ENCODE results near the gene TACC3.

TACC3 gene

DNA sequence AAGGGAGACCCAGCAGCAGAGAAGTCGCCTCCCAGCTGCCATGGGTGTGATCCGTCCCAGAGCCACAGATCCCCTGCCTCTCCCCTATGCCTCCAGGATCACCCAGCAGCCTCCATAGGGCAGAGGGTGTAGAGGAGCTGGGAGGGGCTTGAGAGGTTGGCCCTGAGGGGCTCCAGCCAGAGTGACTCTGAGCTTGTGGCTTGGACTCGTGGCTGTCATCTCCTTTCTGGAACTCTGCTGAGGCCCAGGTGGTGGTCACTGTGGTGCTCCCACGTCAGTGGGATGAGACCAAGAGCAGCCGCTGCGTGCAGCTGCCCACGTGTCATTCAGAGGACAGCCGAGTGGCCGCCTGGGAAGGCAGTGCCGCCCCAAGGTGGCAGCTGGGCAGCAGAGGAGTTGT lies 4.2 kb downstream of the TACC3 start:
- DNase-seq = no peak

DNA sequence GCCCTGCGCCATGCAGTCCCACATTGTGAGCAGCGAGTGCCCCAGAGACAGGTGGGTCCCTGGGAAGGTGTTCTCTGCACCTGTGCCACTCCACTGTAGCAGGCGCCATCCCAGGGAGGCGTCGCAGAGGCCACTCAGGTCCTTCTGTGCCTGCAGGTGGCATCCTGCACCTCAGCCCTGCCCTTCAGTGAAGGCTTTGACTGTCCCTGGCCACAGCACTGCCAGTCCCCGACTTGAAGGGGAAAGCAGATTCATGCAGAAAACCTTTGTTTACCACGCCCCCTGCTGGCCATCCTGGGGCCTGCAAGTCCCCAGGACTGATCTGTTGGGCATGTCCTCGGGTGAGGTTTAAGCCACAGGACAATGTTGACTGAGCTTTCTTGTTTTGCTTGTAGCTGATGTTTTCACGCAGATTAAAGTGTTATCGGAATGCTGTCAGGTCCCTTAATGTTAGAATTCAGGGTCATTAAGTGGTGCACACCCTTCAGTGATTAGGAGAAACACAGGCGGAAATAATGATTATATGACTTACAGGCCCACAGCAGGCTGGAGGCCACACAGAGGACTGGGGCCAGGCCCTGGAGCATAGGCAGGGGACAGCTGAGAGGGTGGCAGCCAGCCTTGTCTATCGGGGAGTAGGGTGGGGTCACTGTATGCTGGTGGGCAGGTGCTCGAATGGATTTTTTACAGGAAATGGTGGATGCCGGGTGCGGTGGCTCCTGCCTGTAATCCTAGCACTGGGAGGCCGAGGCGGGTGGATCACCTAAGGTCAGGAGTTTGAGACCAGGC lies 5.0 kb downstream of the TACC3 start:
- peak; percentile 80 for DNase-seq

DNA sequence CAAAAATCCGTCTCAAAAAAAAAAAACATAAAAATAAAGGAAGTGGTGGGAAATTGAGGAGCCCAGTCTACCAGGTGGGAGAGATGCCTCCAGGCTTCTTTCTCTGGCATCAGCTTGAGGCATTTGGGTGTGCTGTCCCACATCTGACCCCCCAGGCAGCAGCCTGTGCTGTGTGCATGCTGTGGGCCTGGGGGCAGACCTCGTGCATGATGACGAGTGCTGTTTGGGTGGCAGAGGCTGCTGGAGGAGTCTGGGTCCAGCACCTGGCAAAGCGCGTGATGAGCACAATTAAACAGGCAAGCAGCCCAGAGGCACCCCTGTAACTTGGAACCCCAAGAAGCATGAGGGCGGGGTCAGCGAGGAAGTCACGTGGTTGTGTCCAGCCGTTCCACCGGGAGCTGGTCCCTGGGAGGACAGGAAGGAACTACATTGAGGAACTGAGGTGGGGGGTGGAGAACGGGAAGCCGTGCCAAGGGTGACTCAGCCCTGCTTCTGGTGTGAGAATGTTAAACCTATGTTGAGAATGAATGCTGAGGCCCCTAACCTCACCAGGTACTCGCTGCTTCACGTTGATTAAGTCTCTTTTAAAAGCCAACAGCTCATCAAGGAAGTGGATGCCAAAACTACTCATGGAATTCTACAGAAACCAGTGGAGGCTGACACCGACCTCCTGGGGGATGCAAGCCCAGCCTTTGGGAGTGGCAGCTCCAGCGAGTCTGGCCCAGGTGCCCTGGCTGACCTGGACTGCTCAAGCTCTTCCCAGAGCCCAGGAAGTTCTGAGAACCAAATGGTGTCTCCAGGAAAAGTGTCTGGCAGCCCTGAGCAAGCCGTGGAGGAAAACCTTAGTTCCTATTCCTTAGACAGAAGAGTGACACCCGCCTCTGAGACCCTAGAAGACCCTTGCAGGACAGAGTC lies 6.1 kb downstream of the TACC3 start:
- DNase-seq = no peak

DNA sequence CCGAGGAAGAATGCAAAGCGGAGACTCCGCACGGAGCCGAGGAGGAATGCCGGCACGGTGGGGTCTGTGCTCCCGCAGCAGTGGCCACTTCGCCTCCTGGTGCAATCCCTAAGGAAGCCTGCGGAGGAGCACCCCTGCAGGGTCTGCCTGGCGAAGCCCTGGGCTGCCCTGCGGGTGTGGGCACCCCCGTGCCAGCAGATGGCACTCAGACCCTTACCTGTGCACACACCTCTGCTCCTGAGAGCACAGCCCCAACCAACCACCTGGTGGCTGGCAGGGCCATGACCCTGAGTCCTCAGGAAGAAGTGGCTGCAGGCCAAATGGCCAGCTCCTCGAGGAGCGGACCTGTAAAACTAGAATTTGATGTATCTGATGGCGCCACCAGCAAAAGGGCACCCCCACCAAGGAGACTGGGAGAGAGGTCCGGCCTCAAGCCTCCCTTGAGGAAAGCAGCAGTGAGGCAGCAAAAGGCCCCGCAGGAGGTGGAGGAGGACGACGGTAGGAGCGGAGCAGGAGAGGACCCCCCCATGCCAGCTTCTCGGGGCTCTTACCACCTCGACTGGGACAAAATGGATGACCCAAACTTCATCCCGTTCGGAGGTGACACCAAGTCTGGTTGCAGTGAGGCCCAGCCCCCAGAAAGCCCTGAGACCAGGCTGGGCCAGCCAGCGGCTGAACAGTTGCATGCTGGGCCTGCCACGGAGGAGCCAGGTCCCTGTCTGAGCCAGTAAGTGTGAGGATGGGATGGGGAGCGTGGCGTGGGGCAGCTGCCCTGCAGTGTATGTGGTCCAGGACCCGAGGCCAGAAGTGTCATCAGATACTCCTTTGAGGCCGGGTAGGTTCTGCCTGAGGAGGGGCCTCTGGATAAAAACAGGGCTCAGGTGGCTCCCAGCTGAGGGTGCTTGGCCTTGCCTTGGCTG lies 7.0 kb downstream of the TACC3 start:
- no peak for DNase-seq

- no peak for DNase-seq
These were observed 9.3 kb downstream of the TACC3 start for GRCh38 chr4:1730532-1731135.

GRCh38 chr4:1731180-1731579 lies 9.9 kb downstream of the TACC3 start:
- no peak for DNase-seq

DNA sequence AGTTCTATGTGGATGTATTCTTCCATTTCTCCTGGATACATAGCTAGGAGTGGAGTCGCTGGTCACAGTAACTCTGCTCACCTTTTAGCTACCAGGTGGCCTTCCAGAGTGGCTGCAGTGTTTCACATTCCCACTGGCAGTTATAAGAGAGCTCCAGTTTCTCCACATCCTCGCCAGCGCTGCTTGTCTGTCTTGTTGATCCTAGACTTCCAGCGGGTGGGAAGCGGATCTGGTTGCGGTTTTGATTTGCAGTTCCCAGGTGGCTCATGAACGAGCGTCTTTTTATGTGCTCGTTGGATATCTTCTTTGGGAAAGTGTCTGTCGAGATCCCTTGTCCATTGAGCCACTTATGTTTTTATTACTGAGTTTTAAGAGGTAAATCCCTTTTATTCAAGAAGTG lies 11.6 kb downstream of the TACC3 start:
- no peak for DNase-seq

GRCh38 chr4:1735215-1735614 lies 13.9 kb downstream of the TACC3 start:
- no peak for DNase-seq

- no peak for DNase-seq
These were observed 15.5 kb downstream of the TACC3 start for GRCh38 chr4:1736812-1737211.

DNA sequence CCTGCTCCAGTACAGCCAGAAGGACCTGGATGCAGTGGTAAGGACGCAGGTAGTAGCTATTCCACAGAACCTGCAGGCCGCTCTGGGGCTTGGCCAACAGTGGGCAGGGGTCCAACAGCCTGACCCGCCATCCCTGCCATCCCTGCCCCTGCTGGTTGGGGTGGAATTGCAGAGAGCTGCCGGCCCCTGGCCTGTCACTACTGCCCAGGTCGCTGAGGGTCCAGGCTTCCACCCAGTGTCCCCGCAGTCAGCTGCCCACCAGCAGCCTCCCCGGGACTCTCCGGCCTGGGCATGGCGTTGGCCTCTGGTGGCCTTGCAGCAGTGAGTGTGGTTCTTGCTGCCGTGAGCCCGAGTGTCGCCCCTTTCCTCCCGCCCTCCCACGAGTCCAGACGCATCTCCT lies 16.3 kb downstream of the TACC3 start:
- DNase-seq = no peak

DNA sequence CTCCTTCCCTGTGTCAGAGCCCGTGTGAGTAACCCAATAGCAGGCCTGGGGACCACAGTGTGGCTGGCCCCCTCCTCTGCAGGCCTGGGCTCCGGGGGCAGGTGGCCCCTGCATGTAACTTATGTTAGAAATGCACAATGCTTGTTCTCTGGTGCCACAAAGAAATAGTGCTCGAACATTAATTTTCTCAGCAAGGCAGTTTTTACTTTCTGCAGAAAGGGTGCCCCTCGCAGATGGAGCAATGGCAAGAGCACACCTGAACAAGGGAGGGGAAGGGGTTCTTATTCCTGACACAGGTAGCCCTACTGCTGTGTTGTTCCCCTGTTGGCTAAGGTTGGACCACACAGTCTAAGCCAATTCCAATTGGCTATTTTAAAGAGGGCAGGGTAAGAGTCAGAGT lies 17.1 kb downstream of the TACC3 start:
- DNase-seq = no peak

- DNase-seq = no peak
These were observed 18.0 kb downstream of the TACC3 start for GRCh38 chr4:1739358-1739757.

DNA sequence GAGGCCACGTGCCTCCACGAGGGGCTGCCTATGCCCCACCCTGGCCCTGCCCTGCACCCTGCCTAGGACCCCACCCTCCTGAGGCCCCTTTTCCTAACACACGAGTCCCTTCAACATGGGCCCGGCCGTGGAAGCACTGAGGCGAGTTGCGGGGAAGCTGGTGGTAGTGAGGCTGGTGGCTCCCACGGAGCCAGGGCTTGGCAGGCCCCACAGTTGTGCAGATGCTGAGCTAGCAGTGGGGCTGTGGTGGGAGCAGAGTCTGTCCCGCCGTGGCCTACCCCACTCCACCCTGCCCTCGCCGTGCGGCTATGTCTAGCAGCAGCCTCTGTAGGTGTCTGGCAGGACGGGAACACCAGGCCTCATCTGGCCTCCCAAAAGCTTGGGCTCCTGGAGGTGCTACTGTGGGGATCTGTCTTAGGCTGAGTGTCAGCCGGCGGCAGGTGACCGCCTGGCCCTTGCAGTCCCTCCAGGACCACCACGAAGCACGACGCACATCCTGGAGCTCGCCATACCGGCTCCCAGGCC lies 18.8 kb downstream of the TACC3 start:
- DNase-seq = no peak

GRCh38 chr4:1741208-1741607 lies 19.9 kb downstream of the TACC3 start:
- DNase-seq = no peak

GRCh38 chr4:1743551-1743950 lies 22.2 kb downstream of the TACC3 start:
- no peak for DNase-seq

DNA sequence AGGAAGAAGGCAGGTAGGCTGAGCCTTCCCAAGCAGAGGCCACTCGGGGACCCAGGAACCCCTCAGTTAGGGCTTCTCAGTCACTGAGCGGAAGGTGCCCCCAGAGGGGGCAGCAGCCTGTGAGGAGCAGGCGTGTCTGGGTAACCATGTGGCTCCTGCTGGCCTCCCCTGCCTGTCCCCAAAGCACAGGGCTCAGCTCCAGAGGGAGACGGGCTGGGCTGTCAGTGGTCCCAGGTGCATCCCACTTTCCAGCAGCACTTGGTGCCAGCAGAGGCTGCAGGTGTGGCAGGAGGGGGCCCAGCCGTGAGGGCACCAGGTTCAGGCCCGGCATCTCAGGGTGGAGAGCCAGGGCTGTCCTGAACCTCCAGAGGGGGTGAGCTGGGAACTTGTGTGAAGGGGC lies 22.7 kb downstream of the TACC3 start:
- DNase-seq = no peak

GRCh38 chr4:1744552-1744951 lies 23.2 kb downstream of the TACC3 start:
- DNase-seq = no peak

DNA sequence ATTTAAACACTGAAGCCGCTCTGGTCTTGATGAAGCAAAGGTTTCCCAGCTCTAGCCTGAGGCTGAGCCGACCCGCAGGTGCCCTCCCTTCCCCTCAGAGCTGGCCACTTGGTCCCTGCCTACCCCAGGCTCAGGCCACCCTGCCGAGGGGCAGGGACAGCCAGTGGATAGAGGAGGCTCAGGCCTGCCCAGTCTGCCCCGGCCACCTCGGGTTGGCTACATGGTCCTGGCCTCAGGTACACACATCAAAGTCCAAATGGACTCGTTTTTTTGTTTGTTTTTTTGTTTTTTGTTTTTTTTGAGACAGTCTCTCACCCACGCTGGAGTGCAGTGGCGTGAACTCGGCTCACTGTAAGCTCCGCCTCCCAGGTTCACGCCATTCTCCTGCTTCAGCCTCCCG lies 23.8 kb downstream of the TACC3 start:
- DNase-seq = no peak

DNA sequence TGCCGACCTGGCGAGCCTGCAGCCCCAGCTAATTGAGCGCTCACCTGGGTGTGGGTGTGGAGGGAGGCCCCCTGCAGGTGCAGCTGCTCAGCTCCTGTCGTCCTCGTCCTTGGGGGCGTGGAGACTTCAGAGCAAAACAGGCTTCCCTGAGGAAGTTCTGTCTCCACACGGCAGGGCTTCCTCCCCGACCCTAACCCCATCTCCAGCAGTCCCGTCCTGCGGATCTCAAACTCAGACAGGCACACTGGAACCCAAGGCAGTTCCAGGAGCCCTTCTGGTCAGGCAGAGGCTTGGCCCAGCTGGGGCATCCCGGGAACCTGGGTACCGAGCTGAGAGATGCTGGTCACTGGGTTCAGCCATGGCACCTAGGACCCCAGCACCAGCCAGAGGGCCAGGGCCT lies 24.4 kb downstream of the TACC3 start:
- no peak for DNase-seq

- DNase-seq = peak; percentile 59
These were observed 25.0 kb downstream of the TACC3 start for GRCh38 chr4:1746265-1746691.

DNA sequence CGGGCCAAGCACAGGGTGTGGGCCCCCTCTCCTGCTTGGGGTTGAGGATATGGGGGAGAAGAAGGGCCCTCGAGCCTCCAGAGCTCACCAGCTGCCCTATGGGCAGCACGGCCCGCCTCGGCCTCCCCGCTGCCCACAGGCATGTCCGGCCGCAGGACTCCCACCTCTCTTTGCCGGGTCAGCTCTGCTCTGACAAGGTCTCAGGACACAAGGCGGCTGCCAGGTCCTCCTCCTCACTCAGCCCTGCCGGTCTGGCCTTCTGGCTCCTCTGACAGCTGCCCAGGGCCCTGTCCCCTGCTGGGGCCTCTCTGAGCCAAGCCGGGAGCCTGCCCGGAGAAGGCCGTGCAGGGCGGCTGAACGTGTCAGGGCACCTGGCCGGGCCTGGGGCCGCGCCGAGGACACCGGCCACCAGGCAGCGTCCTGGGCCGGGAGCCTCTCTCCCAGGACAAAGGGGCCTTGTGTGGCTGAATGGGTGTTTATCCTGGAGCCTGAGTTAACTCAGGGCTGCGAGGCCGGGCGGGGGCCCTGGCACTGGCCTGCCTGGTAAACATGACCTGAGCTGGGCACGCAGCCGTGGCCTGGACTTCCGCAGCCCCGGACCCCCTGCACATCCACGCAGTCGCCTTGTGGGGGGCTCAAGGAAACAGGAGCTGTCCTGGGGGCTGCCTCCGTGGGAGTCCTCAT lies 25.7 kb downstream of the TACC3 start:
- no peak for DNase-seq

DNA sequence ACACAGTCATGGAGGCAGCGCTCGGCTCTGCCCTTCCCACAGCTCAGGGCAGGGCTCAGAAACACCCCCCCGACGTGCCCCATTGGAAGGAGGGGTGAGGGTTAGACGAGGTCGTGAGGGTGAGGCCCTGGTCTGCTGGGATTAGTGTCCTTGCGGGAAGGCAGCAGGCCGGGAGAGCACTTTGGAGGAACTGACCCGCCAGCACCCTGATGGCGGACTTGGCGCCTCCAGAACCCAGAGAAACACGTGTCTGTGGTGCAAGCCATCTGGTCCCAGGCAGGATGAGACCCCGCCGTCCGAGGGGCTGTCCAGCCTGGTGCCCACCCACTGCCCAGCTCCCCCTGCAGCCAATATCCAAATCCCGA lies 26.3 kb downstream of the TACC3 start:
- no peak for DNase-seq

Data from activated effector memory CD4-positive, alpha-beta T cell treated with Interleukin-2 at 50 U/mL for 16 hours (primary cell).